ENCODE measurements around the gene CHST3. TPM values are rescaled to one million over a fixed set of nuclear protein-coding genes. Genes with fewer than 3 reads are reported as not detected.

The CHST3 gene
- total RNA-seq, 1 donor from 2014 or later = 9.0 TPM

GRCh38 chr10:72058989-72059842 lies 95.0 kb downstream of the CHST3 start:
- ATAC-seq = no peak

DNA sequence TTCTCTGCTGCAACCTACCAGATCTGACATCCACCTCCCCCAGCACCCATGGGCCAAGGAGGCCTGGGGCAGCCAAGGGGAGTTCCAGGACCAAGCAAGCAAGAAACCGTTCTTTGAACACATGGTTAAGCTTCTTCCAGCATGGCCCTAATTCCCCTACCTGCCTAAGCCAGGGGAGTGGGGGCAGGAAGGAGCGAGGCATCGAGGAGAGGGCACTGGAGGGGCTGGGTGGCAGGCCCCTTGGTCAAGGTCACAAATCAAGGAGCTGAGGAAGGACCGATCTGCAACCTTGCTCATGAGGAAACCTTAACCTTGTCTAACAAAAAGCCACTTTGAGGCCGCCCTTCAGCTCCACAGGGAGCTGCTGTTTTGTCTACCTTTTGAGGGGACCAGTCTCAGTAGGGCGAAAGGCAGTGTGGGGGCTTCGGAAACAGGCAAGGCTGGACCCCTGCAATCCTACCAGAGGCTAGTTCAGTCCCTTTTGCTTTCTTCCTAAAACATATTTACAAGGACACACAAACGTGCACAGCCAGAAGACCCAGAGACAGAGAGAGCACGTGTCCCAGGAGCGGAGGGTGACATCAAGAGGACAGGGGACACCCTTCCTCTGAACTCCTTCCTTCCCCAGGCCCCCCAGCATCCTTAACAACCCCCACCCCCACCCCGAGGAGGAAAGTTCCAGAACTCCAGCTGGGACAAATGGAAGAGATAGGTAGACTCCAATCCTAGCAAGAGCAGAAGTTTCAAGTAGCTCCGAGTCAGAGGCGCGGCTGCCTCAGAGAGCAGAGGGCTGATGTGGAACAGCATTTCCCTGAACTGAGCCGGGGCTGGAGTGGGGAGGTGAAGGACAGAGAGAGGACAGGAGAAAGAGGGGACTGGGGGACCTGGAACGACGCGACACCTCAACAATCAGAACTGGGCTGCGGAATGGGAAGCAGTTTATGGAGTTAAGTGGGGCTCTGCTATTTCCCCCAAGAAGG lies 95.9 kb downstream of the CHST3 start:
- no peak for ATAC-seq

DNA sequence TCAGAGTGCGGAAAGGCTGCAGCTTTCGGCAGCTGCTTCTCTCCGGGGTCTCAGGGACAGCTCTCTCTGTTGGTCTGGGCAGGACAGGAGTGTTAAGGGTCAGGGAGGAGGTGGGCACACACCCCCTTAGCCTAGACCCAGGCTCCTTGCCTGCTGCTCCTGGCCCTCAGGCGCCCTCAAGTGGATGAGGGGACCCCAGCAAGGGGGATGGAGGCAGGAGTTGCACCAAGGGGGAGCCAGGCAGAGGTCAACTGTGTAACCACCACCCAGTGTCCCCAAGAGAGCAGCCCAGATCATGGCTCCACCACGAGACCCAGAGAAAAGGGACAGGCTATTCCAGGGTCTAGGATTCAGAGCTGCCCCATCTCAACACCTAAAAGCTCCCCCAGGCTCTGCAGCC lies 97.3 kb downstream of the CHST3 start:
- no peak for ATAC-seq

GRCh38 chr10:72061930-72062329 lies 97.7 kb downstream of the CHST3 start:
- no peak for ATAC-seq

- no peak for ATAC-seq
Observed at GRCh38 chr10:72062382-72062781, 98.2 kb downstream of the CHST3 start.

Other genes with a start within 250 kb of the CHST3 start
- not detected for gene C10orf105, start 244.6 kb upstream of the CHST3 start, total RNA-seq
- 45.8 TPM for gene VSIR, start 190.9 kb upstream of the CHST3 start, total RNA-seq
- gene PSAP, start 113.1 kb upstream of the CHST3 start, total RNA-seq = 376 TPM
- gene SPOCK2, start 124.2 kb downstream of the CHST3 start, total RNA-seq = 1.5 TPM